ENCODE data around the gene RAB26. TPM values are rescaled to one million over a fixed set of nuclear protein-coding genes. Genes with fewer than 3 reads are reported as not detected.

The RAB26 gene
- total RNA-seq, 1 donor from 2014 or later = 3.4 TPM

DNA sequence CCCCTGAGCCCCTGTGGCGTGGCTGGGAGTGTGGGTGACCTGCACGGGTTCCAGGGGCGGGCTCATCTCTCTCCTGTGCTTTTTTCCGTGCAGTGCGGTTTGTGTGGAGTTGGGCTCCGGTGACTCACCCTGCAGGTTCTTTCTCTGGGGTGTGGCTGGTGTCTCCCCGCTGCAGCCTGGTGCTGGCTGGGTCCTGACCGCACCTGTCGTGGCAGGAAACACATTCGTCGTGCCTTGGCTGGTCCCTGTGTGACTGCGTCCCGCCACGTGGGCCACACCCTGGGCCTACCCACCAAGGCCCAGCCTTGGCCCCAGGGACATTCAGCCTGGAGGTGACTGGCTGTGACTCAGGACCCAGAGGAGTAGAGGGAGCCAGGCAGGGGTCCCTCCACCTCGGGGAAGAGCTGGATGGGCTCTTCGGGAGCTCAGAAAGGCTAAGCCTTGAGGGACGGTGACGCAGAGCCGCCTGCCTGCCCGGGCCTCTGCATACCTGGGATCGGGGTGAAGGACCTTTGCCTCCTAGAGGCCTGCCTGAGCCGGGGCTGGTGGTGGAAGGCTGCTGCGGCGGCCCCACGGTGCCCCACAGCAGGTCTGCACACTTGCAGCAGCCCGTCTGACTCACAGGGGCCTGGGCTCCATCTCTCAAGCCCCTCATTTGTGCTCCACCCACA lies 14.9 kb downstream of the RAB26 start:
- Mint-ChIP-seq H3K4me1 (ENCODE audit: unreplicated experiment) (peaks cover 25% of the 10 kb centered on the region), H3K27me3 (ENCODE audit: unreplicated experiment) (no peaks in the 10 kb centered on the region), H3K36me3 (ENCODE audit: unreplicated experiment) (peaks cover 9% of the 10 kb centered on the region), H3K4me3 (ENCODE audit: unreplicated experiment) (no peak overlapping the region), H3K27ac (ENCODE audit: unreplicated experiment) (no peak overlapping the region), H3K9me3 (ENCODE audit: unreplicated experiment) (no peaks in the 10 kb centered on the region)
- TF ChIP-seq, protein P1, sequence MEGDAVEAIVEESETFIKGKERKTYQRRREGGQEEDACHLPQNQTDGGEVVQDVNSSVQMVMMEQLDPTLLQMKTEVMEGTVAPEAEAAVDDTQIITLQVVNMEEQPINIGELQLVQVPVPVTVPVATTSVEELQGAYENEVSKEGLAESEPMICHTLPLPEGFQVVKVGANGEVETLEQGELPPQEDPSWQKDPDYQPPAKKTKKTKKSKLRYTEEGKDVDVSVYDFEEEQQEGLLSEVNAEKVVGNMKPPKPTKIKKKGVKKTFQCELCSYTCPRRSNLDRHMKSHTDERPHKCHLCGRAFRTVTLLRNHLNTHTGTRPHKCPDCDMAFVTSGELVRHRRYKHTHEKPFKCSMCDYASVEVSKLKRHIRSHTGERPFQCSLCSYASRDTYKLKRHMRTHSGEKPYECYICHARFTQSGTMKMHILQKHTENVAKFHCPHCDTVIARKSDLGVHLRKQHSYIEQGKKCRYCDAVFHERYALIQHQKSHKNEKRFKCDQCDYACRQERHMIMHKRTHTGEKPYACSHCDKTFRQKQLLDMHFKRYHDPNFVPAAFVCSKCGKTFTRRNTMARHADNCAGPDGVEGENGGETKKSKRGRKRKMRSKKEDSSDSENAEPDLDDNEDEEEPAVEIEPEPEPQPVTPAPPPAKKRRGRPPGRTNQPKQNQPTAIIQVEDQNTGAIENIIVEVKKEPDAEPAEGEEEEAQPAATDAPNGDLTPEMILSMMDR (IDR thresholded peaks at IDR 0.05) = no peak
- DNase-seq (ENCODE audit: extremely low spot score, unreplicated experiment) = no peak

DNA sequence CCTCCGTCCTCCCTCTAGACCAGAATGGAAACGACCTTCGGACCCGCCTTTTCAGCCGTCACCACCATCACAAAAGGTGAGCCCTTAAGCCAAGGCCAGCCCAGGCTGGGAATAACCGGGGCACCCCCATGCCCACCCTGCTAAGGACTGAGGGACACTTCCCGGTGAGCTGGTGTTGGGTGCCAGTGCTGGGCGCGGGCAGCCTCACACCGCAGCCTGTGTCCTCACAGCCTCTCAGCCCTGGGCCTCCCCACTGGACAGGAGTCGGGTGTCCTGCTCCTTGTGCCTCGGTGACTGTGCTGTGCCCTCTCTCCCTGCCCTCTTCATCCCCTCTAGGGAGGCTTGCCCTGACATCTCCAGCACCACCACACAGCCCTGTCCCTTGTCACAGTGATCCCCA lies 17.4 kb downstream of the RAB26 start:
- TF ChIP-seq, protein P1 (IDR thresholded peaks at IDR 0.05) = no peak
- Mint-ChIP-seq H3K4me1 (ENCODE audit: unreplicated experiment) (peaks cover 13% of the 10 kb centered on the region), H3K27ac (ENCODE audit: unreplicated experiment) (no peak overlapping the region), H3K27me3 (ENCODE audit: unreplicated experiment) (no peaks in the 10 kb centered on the region), H3K36me3 (ENCODE audit: unreplicated experiment) (peaks cover 9% of the 10 kb centered on the region), H3K4me3 (ENCODE audit: unreplicated experiment) (no peak overlapping the region), H3K9me3 (ENCODE audit: unreplicated experiment) (no peaks in the 10 kb centered on the region)
- DNase-seq (ENCODE audit: extremely low spot score, unreplicated experiment) = no peak

DNA sequence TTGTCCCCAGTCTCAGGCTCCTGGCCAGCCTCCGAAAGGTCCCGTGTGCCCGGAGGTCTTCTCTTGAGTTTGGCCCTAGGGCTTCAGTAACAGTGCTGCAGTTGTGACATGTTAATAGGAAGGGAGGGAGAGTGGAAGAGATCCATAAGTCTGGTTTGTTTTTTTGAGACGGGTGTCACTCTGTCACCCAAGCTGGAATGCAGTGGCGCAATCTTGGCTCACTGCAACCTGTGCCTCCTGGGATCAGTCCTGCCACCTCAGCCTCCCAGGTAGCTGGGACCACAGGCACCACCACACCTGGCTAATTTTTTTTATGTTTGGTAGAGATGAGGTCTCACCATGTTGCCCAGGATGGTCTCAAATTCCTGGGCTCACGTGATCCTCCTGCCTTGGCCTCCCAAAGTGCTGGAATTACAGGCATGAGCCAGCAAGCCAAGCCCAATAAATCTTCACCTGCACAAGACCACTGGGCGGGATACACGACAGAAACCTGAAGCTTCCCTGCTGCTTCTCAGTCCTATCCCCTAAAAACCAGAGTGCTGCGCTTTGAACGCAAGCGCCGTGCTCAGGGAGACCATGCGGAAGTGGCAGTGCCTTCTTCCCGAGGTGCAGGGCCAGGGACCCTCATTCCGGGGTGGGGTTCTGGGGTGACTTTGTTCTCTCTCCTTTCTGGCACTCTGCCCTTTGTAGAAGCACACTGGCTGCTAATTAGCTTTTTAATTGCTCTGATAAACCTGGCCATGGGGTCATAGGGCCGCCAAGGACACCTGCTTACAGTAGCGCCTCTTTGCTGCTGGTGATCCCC lies 18.0 kb downstream of the RAB26 start:
- TF ChIP-seq, protein P1 (IDR thresholded peaks at IDR 0.05) = no peak
- Mint-ChIP-seq H3K4me3 (ENCODE audit: unreplicated experiment) (no peak overlapping the region), H3K27ac (ENCODE audit: unreplicated experiment) (no peak overlapping the region)

DNA sequence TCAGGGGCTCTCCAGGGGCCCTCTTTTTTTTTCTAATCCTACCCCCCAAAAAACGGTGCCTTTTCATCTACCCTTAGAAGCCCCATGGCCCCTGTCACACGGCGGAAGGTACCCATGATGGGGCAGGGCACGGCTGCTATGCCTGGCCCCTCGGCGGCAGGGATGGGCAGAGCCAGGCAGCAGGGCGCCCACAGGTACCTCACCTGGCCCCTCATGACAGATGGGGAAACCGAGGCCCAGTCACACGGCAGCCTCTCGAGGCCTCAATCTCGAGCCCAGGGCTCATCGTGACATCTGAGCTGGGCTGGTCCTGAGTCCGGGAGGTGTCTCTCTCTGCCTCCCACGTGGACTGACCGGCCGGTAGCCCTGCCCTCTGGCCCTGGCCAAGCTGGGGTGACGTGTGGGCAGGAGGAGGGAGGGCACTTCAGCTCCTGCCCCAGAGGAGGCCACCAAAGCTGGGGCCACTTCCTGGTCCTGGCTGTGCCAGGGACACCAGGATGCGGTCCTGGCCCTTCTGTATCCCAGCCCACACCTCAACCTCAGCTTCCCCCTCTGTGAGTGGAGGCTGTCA lies 18.7 kb downstream of the RAB26 start:
- Mint-ChIP-seq H3K4me1 (ENCODE audit: unreplicated experiment) (peaks cover 3% of the 10 kb centered on the region), H3K36me3 (ENCODE audit: unreplicated experiment) (peaks cover 10% of the 10 kb centered on the region), H3K9me3 (ENCODE audit: unreplicated experiment) (no peaks in the 10 kb centered on the region), H3K4me3 (ENCODE audit: unreplicated experiment) (no peak overlapping the region), H3K27ac (ENCODE audit: unreplicated experiment) (no peak overlapping the region), H3K27me3 (ENCODE audit: unreplicated experiment) (no peaks in the 10 kb centered on the region)
- DNase-seq (ENCODE audit: extremely low spot score, unreplicated experiment) = no peak
- TF ChIP-seq, protein P1 (IDR thresholded peaks at IDR 0.05) = no peak

More for the DNA sequence above, 18.0 kb downstream of the RAB26 start:
- peaks cover 7% of the 10 kb centered on the region for H3K4me1 Mint-ChIP-seq (ENCODE audit: unreplicated experiment)
- H3K36me3 Mint-ChIP-seq (ENCODE audit: unreplicated experiment) = peaks cover 9% of the 10 kb centered on the region
- H3K9me3 Mint-ChIP-seq (ENCODE audit: unreplicated experiment) = no peaks in the 10 kb centered on the region
- DNase-seq (ENCODE audit: extremely low spot score, unreplicated experiment) = no peak
- H3K27me3 Mint-ChIP-seq (ENCODE audit: unreplicated experiment) = no peaks in the 10 kb centered on the region

DNA sequence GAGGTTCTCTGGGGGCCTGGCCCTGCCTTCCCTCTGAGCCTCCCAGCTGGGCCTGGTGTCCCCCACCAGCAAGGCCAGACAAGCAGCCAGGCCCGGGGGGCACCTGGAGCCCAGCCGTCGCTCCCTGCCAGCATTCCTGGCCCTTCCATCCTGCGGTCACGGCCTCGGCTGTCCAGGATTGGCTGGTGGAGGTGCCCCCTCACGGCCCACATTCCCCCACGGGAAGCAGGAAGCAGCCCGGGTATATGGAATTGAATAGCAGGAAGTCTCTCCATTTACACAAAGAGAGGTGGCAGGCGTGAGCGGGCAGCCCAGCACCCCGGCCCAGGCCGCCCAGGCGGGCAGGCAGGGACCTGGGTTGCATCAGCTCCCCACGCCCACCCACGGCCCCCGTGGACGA lies 21.7 kb downstream of the RAB26 start:
- DNase-seq (ENCODE audit: extremely low spot score, unreplicated experiment) = no peak
- Mint-ChIP-seq H3K27ac (ENCODE audit: unreplicated experiment) (no peak overlapping the region), H3K4me3 (ENCODE audit: unreplicated experiment) (no peak overlapping the region), H3K27me3 (ENCODE audit: unreplicated experiment) (no peaks in the 10 kb centered on the region), H3K4me1 (ENCODE audit: unreplicated experiment) (peaks cover 3% of the 10 kb centered on the region), H3K9me3 (ENCODE audit: unreplicated experiment) (no peaks in the 10 kb centered on the region), H3K36me3 (ENCODE audit: unreplicated experiment) (peaks cover 20% of the 10 kb centered on the region)
- TF ChIP-seq, protein P1 (IDR thresholded peaks at IDR 0.05) = no peak

Data from osteocyte (in vitro differentiated cells).